Activated B cell treated with CpG ODN at 0.5 μM for 24 hours (primary cell): Measurements from ENCODE around the gene RPS6KA4. TPM values are rescaled to one million over a fixed set of nuclear protein-coding genes. Genes with fewer than 3 reads are reported as not detected.

Source experiments
- ATAC-seq: fragments of 200-7000 bp; cut with Tn5 transposase; one replicate; pipeline ENCODE4 v1.10.0; 2021; ENCODE audit warnings: low read depth, mild to moderate bottlenecking, moderate library complexity
- CTCF ChIA-PET: fragments of 350-600 bp; sonication (Branson Sonifier 250); formaldehyde crosslinking; loops from one replicate; lab custom pipeline; 2021; ENCODE audit warnings: antibody characterized with exemption; lab: Charles Lee
- POLR2A ChIA-PET: fragments of 350-600 bp; sonication (Branson Sonifier 250); formaldehyde crosslinking; loops from one replicate; lab custom pipeline; 2021; ENCODE audit warnings: antibody characterized with exemption; lab: Charles Lee
- DNase-seq: peaks from one replicate; pipeline ENCODE4 v3.0.0; 2022
- H3K27ac Mint-ChIP-seq: one replicate; pipeline ENCODE4 v1.8.0; 2020; ENCODE audit warnings: mixed read lengths
- H3K27me3 Mint-ChIP-seq: one replicate; pipeline ENCODE4 v1.8.0; 2021; ENCODE audit warnings: mixed read lengths
- H3K36me3 Mint-ChIP-seq: one replicate; pipeline ENCODE4 v1.8.0; 2021; ENCODE audit warnings: low read depth, mixed read lengths
- H3K4me1 Mint-ChIP-seq: one replicate; pipeline ENCODE4 v1.8.0; 2021; ENCODE audit warnings: mixed read lengths
- H3K4me3 Mint-ChIP-seq: one replicate; pipeline ENCODE4 v1.8.0; 2020; ENCODE audit warnings: mild to moderate bottlenecking, mixed read lengths
- H3K9me3 Mint-ChIP-seq: one replicate; pipeline ENCODE4 v1.8.0; 2020; ENCODE audit warnings: mixed read lengths
- CTCF ChIP-seq: fragments of 200-600 bp; IDR thresholded peaks from one replicate; pipeline ENCODE4 v1.8.0; 2022; ENCODE audit warnings: antibody characterized with exemption, mild to moderate bottlenecking
- intact Hi-C: fragments of 100-400 bp; cut with micrococcal nuclease; formaldehyde crosslinking; loops from one replicate; pipeline ENCODE4 v1.15.1; 2024
- total RNA-seq: library from RNA; stranded (reverse); gene quantifications from 2 replicates; pipeline ENCODE4 v1.2.3, GENCODE V29; 2022

RPS6KA4 gene
- total RNA-seq, 1 donor from 2014 or later, result 22.6 TPM

DNA sequence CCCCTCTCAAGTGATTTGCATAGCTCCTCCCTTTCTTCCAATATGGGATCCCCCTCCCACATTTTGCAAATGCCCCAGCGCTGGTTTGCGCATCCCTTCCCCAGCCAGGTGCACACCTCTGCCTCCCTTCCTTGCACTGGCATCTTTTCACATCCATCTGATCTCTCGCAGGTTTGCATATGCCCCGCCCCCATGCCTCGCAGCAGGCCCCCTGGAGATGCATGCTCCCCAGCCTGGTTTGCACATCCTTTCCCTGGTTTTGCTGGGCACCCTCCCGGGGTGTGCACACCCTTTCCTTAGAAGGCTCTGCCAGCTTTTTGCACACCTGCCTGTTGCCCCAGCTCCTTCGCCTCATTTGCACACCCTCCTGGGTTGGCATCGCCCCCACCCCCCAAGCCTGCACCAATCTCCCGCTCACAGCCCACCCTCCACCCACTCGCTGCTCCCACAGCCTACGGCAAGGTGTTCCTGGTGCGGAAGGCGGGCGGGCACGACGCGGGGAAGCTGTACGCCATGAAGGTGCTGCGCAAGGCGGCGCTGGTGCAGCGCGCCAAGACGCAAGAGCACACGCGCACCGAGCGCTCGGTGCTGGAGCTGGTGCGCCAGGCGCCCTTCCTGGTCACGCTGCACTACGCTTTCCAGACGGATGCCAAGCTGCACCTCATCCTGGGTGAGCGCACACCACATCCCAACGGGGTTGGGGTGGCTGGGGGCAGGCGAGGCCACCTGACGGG is 917 bp downstream of the RPS6KA4 start:
- ATAC-seq (no peak), DNase-seq (no peak)
- Mint-ChIP-seq H3K4me1 (peaks cover 50% of the 10 kb centered on the region), H3K4me3 (peak overlapping the region; percentile 82), H3K9me3 (no peaks in the 10 kb centered on the region), H3K27ac (peak overlapping the region; percentile 53), H3K36me3 (peaks cover 44% of the 10 kb centered on the region), H3K27me3 (no peaks in the 10 kb centered on the region)
- intact Hi-C loops, result loop anchor here (1.0 to 5.0 kb wide), 4 partner anchors 25 to 292 kb away; partner anchors contain the start of gene PRDX5
- ChIA-PET POLR2A (interaction anchor here (0.6 to 2.8 kb wide), 5 partner anchors 18 to 55 kb away, joined by 3 to 19 read pairs (median 4); partner anchors contain the start of genes PRDX5 and TRMT112), CTCF (interaction anchor here (0.7 to 2.2 kb wide), 7 partner anchors 19 to 383 kb away, joined by 3 to 12 read pairs (median 3); partner anchors contain the start of genes CCDC88B, PRDX5 and TRMT112)
- no peak for TF ChIP-seq CTCF

GRCh38 chr11:64360448-64360921 is 1.5 kb downstream of the RPS6KA4 start:
- TF ChIP-seq CTCF, result no peak
- intact Hi-C loops, result loop anchor here (5.0 kb wide), 1 partner anchor 292 kb away; no protein-coding TSS in a partner anchor
- ATAC-seq (no peak), DNase-seq (no peak)
- H3K4me3 Mint-ChIP-seq, result peak overlapping the region; percentile 82
- no peaks in the 10 kb centered on the region for H3K9me3 Mint-ChIP-seq
- peaks cover 45% of the 10 kb centered on the region for H3K4me1 Mint-ChIP-seq
- no peak overlapping the region for H3K27ac Mint-ChIP-seq
- POLR2A ChIA-PET, result interaction anchor here (0.6 to 2.8 kb wide), 3 partner anchors 18 to 51 kb away, joined by 4 to 19 read pairs (median 5); partner anchors contain the start of genes PRDX5 and TRMT112
- H3K27me3 Mint-ChIP-seq, result no peaks in the 10 kb centered on the region
- CTCF ChIA-PET, result interaction anchor here (1.0 to 2.2 kb wide), 5 partner anchors 19 to 382 kb away, joined by 3 to 12 read pairs (median 6); partner anchors contain the start of genes CCDC88B, PRDX5 and TRMT112
- peaks cover 46% of the 10 kb centered on the region for H3K36me3 Mint-ChIP-seq

DNA sequence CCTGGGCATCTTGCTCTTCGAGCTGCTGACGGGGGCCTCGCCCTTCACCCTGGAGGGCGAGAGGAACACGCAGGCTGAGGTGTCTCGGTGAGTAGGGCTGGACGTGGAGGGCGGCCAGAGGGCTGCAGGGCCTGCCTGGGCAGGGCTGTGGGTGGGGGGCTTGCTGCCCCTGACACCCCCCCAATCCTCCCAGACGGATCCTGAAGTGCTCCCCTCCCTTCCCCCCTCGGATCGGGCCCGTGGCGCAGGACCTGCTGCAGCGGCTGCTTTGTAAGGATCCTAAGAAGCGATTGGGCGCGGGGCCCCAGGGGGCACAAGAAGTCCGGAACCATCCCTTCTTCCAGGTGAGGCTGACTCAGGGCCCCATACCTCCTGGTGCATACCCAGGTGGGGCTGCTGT is 2.7 kb downstream of the RPS6KA4 start:
- peak overlapping the region; percentile 8 for H3K27ac Mint-ChIP-seq
- no peaks in the 10 kb centered on the region for H3K27me3 Mint-ChIP-seq
- H3K9me3 Mint-ChIP-seq, result no peaks in the 10 kb centered on the region
- TF ChIP-seq CTCF, result no peak
- CTCF ChIA-PET, result interaction anchor here (1.8 kb wide), 1 partner anchor 44 kb away, joined by 12 read pairs; the partner anchor contains the start of genes PRDX5 and TRMT112
- intact Hi-C loops, result loop anchor here (5.0 kb wide), 1 partner anchor 291 kb away; no protein-coding TSS in a partner anchor
- DNase-seq (no peak), ATAC-seq (no peak)
- H3K4me3 Mint-ChIP-seq, result no peak overlapping the region
- H3K36me3 Mint-ChIP-seq, result peaks cover 50% of the 10 kb centered on the region
- POLR2A ChIA-PET, result no interaction called here
- H3K4me1 Mint-ChIP-seq, result peaks cover 42% of the 10 kb centered on the region

DNA sequence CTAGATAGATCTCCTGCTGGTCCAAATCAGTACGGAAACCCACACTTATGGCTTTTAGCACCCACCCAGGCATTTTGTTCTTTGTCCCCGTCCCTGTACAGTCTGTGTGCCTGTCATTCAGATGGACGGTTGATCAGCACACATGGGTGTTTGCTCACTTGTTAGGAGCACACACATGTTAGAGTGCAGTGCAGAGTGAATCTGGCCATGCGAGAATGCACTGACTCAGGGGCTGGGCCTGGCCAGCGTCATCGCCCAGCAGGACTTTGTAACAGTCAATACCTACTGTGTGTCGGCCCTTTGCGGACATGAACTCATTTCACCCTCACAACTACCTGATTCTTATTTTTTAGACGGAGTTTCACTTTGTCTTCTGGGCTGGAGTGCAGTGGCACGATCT is 3.4 kb downstream of the RPS6KA4 start:
- Mint-ChIP-seq H3K4me1 (peaks cover 41% of the 10 kb centered on the region), H3K4me3 (no peak overlapping the region), H3K36me3 (peaks cover 52% of the 10 kb centered on the region), H3K9me3 (no peaks in the 10 kb centered on the region), H3K27me3 (no peaks in the 10 kb centered on the region), H3K27ac (peak overlapping the region; percentile 8)
- TF ChIP-seq CTCF, result no peak
- no peak for DNase-seq
- ATAC-seq, result no peak
- ChIA-PET POLR2A (no interaction called here), CTCF (no interaction called here)
- intact Hi-C loops, result loop anchor here (5.0 kb wide), 1 partner anchor 290 kb away; no protein-coding TSS in a partner anchor
